Stimulated activated CD8-positive, alpha-beta memory T cell treated with anti-CD3 and anti-CD28 coated beads, Interleukin-12 subunit alpha, Interleukin-12 subunit beta, amount 100 ng/mL, for 24 hours (primary cell): ENCODE measurements around the gene TMEM223.
"Not testable (repeated sequence)": the region's sequence is repeated elsewhere in the genome, so short reads cannot be mapped to it uniquely, and the experiment has no call there.

Experiments used
- DNase-seq: peaks from one replicate; pipeline ENCODE4 v3.0.0-alpha.2; 2020; ENCODE audit errors: extremely low read depth

The TMEM223 gene

GRCh38 chr11:62801071-62801470 is 9.3 kb upstream of the TMEM223 start:
- no peak for DNase-seq

- no peak for DNase-seq
These were observed 7.7 kb upstream of the TMEM223 start for GRCh38 chr11:62799486-62799885.

DNA sequence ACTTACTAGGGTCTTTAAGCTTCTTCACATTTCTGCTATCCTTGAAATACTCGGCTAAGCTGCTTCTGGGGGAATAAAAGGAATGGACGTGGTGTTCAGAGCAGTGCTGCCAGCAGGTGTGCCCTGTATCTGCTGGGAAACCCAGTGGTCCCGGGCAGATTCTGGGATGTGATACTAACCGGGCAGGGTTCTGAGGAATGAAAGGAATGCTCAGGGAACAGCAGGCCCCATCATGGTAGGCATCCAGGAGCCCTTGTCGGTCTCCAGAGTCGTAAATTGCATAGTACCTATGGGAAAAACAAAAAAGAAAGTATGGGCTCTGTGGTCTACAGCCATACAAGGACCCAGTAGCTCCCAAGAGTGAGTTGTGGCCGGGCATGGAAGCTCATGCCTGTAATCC is 4.5 kb upstream of the TMEM223 start:
- no peak for DNase-seq

- no peak for DNase-seq
These were observed 2.5 kb upstream of the TMEM223 start for GRCh38 chr11:62794201-62794775.

DNA sequence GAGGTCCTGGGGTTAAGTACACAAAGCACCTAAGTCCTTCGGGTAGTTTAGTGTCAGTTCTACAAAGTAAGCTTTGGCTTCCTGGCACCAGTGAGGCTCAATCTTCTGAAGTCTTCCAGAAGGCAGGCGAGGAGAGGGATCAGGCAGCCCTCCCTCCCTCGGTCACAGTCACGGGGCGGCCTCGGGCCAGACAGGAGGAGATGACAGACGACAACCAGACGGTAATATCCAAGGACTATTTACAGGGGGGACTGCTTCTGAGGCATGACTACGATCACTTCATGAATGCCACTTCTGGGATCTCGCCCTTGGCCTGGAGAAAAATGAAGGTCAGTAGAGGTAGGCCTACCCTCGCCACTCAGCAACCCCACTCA is 383 bp upstream of the TMEM223 start:
- no peak for DNase-seq

DNA sequence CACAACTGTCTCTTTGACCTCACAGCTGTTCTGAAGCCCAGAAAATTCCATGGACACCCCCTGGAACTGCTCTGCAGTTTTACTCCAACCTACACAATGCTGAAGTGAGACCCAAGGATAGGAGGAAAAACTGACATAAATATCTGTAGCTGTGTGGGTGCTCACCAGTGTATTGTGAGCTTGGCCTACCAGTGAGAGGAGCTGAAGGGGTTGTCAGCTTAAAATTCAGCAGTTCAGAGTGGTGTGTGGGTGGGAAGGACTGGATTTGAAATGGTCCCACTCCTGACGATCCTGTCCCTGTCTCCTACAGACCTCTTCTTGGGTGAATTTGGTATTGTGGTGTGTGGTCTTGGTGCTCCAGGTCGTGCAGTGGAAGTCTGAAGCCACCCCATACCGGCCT is 2.2 kb downstream of the TMEM223 start:
- DNase-seq: no peak

DNA sequence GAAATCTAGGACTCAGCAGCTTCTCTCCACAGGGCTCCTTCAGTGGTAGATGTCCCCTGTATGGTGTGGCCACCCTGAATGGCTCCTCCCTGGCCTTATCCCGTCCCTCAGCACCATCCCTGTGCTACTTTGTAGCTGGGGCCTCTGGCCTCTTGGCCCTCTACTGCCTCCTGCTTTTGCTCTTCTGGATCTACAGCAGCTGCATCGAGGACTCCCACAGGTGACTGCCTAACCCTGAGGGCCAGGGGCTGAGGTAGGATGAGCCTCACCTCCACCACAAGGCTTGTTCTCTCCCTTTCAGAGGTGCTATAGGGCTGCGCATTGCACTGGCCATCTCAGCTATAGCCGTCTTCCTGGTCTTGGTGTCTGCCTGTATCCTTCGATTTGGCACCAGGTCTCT is 2.8 kb downstream of the TMEM223 start:
- DNase-seq: no peak

DNA sequence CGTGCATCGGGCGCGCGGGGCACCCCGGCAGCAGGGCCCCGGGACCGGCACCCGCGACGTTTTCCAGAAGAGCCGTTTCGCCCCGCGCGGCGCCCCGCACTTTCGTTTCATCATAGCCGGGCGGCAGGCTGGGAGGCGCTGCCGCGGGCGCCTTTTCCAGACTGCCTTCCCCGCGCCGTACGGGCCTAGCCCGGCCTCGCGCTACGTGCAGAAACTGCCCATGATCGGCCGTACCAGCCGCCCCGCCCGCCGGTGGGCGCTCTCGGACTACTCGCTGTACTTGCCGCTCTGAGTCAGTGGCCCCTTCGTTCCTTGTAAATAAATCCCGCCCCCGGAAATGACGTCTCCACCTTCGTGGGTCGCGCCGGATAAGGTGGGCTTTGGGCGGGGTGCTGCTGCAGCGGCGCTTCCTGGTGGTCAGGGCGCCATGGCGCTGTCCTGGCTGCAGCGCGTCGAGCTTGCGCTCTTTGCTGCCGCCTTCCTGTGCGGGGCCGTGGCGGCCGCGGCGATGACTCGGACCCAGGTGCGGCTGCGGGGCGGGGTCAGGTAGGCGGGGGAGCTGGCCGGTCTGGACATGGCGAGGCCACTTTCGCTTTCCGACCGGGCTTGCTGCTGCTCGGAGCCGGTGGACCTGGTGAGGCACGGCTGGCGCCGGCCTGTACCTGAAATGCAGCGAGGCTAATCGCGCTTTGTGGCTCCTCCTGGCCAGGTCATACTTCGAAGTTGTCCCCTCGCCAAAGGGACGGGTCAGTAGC is 4.6 kb downstream of the TMEM223 start, which contains the start of gene TMEM179B:
TSS of gene TMEM179B (plus strand) at position 398 of the 755 bp plus-strand sequence. CDS start at position 428, 30 bp downstream.
- DNase-seq: peak; percentile 97

GRCh38 chr11:62786318-62787004 is 5.3 kb downstream of the TMEM223 start:
- peak; percentile 67 for DNase-seq

DNA sequence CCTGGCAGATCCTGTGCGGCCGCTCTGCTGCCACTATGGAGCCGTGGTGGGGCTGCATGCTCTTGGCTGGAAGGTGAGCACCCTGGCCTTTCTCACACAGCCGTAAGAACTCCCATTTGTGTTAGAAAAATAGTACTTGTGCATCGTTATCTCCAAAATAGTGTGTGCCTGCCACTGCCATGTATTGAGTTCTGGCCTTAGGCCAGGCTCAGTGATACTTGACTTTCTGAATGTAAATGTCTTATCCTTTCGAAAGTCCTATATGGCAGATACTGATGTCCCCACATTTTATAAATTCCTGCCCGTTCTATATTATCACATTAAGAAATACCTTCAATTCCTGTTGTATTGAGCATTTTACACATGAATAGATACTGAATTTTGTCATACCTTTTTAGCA is 9.1 kb downstream of the TMEM223 start:
- no peak for DNase-seq

GRCh38 chr11:62778441-62778840 is 13.4 kb downstream of the TMEM223 start:
- no peak for DNase-seq

GRCh38 chr11:62777389-62777788 is 14.4 kb downstream of the TMEM223 start:
- no peak for DNase-seq

GRCh38 chr11:62775646-62776045 is 16.2 kb downstream of the TMEM223 start:
- no peak for DNase-seq

DNA sequence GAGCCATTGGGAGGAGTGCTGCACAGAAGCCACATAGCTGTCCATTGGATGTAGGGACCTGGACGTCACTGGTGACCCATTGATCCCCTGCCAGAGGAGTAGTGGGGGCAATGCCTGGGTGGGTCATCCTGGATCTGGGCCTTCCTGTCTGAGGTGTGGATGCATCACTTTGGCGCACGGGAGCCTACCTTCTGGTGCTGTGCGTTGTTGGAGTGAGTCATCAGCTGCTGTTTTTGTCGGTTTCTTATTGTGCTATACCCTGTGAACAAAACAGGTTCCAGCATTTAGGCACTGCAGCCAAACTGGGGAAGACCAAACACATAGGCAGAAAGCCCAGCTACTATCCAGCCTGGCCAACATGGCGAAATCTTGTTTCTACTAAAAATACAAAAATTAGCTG is 17.4 kb downstream of the TMEM223 start:
- DNase-seq: no peak

GRCh38 chr11:62771144-62772021 is 20.4 kb downstream of the TMEM223 start, which contains the start of gene TAF6L:
Gene TAF6L, plus strand, starts transcription at chr11:62771396. Its CDS starts 4,388 bp downstream, at chr11:62775784.
- peak; percentile 85 for DNase-seq

DNA sequence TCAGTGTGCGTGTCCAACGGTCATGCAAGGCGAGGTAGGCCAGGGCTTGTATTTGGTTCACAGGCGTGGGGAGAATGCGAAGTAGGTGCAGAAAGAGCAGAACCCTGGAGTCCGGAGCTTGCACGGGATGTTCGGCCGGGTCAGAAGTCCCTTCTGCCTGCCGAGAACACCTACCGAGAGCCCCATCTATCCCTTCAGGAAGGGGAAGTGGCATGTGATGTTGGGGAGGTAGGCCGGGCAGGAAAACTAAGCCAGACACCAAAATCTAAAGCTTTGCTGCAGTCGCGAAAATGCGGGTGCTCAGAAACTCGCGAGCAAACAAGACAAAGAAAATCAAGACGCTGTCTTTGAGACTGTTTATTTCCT is 21.0 kb downstream of the TMEM223 start:
- no peak for DNase-seq

DNA sequence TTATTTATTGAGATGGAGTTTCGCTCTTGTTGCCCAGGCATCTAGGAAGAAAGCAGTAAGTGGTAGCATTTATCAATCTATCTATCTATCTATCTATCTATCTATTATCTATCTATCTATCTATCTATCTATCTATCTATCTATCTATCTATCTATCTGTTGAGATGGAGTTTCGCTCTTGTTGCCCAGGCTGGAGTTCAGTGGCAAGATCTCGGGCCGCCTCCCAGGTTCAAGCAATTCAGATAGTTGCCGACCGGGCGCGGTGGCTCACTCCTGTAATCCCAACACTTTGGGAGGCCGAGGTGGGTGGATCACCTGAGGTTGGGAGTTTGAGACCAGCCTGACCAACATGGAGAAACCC is 31.0 kb downstream of the TMEM223 start:
- DNase-seq: not testable (repeated sequence)

DNA sequence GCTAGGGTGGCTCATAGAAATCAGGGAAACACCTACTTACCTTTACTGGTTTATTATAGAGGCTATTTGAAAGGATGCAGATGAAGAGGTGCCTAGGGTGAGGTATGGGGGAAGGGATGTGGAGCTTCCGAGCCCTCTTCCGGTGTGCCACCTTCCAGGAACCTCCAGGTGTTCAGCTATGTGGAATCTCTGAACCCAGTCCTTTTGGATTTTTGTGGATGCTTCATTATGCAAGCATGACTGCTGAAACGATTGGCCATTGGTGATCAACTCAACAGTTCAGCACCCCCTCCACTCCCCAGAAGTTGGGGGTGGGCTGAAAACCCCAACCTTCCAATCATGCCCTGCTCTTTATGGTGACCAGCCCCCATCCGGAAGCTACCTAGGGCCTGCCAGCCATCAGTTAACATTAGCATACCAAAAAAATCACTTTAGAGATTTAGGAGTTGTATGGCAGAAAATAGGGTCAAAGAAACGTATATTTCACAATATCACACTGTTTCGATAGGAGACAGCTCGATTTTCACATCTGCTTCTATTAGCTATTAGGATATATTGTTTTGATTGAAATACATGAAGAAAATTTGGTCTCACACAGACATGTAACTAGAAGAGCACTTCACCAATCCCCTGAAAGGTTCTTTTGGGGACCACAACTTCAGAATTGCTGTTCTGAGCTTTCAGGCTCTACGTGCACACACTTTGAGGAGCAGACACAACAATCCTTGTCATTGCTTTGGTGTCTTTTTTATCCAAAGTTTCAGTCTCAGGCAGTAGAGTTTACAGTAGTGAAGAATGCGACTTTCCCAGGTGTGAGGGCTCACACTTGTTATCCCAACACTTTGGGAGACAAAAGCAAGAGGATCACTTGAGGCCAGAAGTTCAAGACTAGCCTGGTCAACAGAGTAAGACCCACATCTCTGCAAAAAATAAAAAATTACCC is 33.7 kb downstream of the TMEM223 start:
- no peak for DNase-seq

DNA sequence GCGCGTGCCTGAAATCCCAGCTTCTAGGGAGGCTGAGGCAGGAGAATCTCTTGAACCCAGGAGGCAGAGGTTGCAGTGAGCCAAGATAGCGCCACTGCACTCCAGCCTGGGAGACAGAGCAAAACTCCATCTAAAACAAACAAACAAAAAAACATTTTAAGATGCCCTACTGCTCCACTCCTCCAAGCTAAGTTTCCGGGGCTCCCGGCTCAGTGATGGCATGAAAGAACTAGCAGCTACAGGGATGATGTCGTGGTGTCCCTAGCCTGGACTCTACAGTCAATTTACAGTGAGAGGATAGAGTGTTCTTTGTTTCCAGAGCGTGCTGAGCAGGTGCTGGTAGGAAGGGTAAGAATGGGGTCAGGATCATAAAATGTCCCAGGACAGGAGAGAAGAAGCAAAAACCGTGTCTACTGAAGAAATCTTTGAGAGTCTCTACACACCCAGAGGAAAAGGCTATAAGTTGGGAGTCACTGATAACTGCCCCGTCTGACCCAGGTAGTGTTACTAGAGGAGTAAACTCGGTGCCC is 36.7 kb downstream of the TMEM223 start:
- DNase-seq: no peak

DNA sequence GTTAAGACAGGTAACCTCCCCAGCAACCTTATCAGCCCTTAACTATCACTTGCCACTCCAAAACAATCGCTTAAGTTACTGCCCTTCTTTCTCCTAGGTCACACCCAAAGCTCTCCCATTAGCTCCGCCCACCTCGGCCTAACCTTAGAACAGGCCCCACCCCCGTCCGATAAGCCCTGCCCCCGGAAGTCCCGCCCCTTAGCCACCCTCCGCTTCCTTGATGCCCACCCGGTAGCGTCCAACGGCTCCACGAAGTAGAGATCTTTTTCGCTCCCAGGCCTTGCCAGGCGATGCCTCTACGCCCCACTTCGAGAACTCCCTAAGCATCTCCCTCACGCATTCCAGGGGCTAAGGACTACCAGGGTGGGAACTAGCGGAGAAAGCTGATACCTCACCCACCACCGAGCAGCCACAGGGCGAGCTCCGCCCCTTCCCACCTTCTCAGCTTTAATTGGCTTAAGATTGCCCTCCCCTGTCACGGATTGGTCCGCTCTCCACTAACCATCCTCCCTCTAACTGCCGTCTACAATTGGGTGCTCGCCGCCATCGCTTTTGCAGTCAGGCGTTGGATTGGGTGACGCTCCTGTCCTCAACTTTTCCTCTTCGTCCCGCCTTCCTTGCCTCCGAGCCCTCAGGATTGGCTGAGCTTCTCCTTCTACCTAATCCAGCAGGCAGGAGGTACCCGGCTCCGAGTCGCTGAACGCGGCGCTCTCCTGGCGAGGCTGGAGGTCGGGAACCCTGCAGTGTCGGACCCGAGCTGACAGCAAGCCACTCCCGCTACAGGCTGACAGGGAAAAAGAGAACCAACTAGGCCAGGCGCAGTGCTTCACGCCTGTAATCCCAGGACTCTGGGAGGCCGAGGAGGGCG is 37.8 kb downstream of the TMEM223 start, which contains the start of gene ZBTB3:
TSS of gene ZBTB3 (minus strand) at position 425 of the 868 bp plus-strand sequence. CDS start 496 bp downstream, outside the sequence.
- DNase-seq: peak; percentile 93
